CD4-positive, alpha-beta T cell (primary cell): Measurements from ENCODE around the gene ASB17. TPM values are rescaled to one million over a fixed set of nuclear protein-coding genes. Genes with fewer than 3 reads are reported as not detected.
"Not testable (repeated sequence)": the region's sequence is repeated elsewhere in the genome, so short reads cannot be mapped to it uniquely, and the experiment has no call there.

Source experiments
- ATAC-seq: fragments of 200-7000 bp; cut with Tn5 transposase; one replicate; pipeline ENCODE4 v1.10.0; 2022; ENCODE audit warnings: mild to moderate bottlenecking; ENCODE audit not compliant: poor library complexity
- CTCF ChIA-PET: fragments of 350-600 bp; sonication (Branson Sonifier 250); formaldehyde crosslinking; loops from one replicate; lab custom pipeline; 2021; ENCODE audit warnings: antibody characterized with exemption, inconsistent platforms; lab: Charles Lee
- POLR2A ChIA-PET: fragments of 350-600 bp; sonication (Branson Sonifier 250); formaldehyde crosslinking; loops from one replicate; lab custom pipeline; 2021; ENCODE audit warnings: antibody characterized with exemption, inconsistent platforms; lab: Charles Lee
- DNase-seq, 14 experiments: peaks; one replicate each; pipeline ENCODE4 v3.0.0-alpha.2; 2013 to 2020; ENCODE audit warnings: mixed read lengths in 2 of 14
- H3K27ac ChIP-seq, 2 donors: one replicate each; pipeline versions ENCODE4 v1.5.1 to v1.7.0; 2013; ENCODE audit warnings: low read length in 2 of 2, low read depth in 1 of 2, mild to moderate bottlenecking in 1 of 2
- H3K27me3 ChIP-seq, 2 experiments: 1 replicate in 1 of 2; 2 replicates in 1 of 2; pipeline versions ENCODE4 v1.6.1 to v1.7.0; 2013; ENCODE audit warnings: low read length in 2 of 2, control low read depth in 1 of 2, mild to moderate bottlenecking in 1 of 2, moderate library complexity in 1 of 2; ENCODE audit not compliant: insufficient read depth in 2 of 2, control insufficient read depth in 1 of 2
- H3K36me3 ChIP-seq: one replicate; pipeline ENCODE4 v1.6.1; 2013; ENCODE audit warnings: low read length, control low read depth; ENCODE audit not compliant: insufficient read depth
- H3K4me1 ChIP-seq: one replicate; pipeline ENCODE4 v1.6.1; 2013; ENCODE audit warnings: low read length, control low read depth; ENCODE audit not compliant: insufficient read depth
- H3K4me3 ChIP-seq: one replicate; pipeline ENCODE4 v1.5.1; 2013; ENCODE audit warnings: mild to moderate bottlenecking, low read length, moderate library complexity
- H3K9me3 ChIP-seq, 2 experiments: 1 replicate in 1 of 2; 2 replicates in 1 of 2; pipeline versions ENCODE4 v1.6.1 to v1.7.0; 2013; ENCODE audit warnings: low read length in 2 of 2, mild to moderate bottlenecking in 2 of 2, control low read depth in 1 of 2, moderate library complexity in 1 of 2; ENCODE audit not compliant: control insufficient read depth in 1 of 2, insufficient read depth in 1 of 2
- H3K27ac Mint-ChIP-seq: one replicate; pipeline ENCODE4 v1.8.0; 2020; ENCODE audit warnings: mixed read lengths
- H3K27me3 Mint-ChIP-seq: one replicate; pipeline ENCODE4 v1.8.0; 2021; ENCODE audit warnings: mixed read lengths
- H3K36me3 Mint-ChIP-seq: one replicate; pipeline ENCODE4 v1.8.0; 2021; ENCODE audit warnings: low read depth, mixed read lengths
- H3K4me1 Mint-ChIP-seq: one replicate; pipeline ENCODE4 v1.8.0; 2021; ENCODE audit warnings: low read depth, mixed read lengths
- H3K4me3 Mint-ChIP-seq: one replicate; pipeline ENCODE4 v1.8.0; 2020; ENCODE audit warnings: mild to moderate bottlenecking, mixed read lengths
- H3K9me3 Mint-ChIP-seq: one replicate; pipeline ENCODE4 v1.8.0; 2020; ENCODE audit warnings: mixed read lengths
- intact Hi-C, 2 experiments: fragments of 100-400 bp; cut with DNase I in 1 of 2; cut with micrococcal nuclease in 1 of 2; formaldehyde crosslinking; loops; one replicate each; pipeline versions ENCODE4 v1.15.1 to v1.9.0; 2023 to 2025; cut with DNase I, micrococcal nuclease
- total RNA-seq, 174 experiments: library from RNA in 2 of 174; stranded (reverse) in 2 of 174; gene quantifications; one replicate each; pipeline ENCODE4 v1.2.3 and lab custom pipeline; 2021 to 2026
- TF ChIP-seq, protein P1 (sequence below): fragments of 200-600 bp; IDR thresholded peaks from one replicate; pipeline ENCODE4 v1.8.0; 2022; ENCODE audit warnings: antibody characterized with exemption, mild to moderate bottlenecking

Gene ASB17
- total RNA-seq, 2 experiments from 2014 or later: not detected

DNA sequence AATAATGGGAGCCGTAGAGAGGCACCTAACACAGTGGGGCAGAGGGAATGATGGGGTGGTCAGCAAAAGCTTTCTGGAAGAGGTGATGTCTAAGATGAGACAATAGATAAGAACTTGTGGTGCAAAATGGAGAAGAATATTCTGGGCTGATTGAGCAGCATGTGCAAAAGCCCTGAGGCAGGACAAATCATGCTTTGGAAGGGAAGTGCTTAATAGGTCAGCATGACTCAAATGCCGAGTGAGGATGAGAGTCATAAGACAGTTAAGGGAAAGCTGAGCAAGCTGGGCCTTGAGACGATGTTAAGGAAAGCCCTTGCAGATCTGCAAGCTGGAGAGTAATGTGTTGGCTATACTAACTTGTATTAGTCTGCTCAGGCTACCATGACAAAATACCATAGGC, 37.3 kb upstream of the ASB17 start:
- Histone ChIP-seq H3K27me3 (no peaks in the 10 kb centered on the region), H3K4me1 (no peaks in the 10 kb centered on the region), H3K27ac (no peak overlapping the region), H3K36me3 (no peaks in the 10 kb centered on the region), H3K9me3 (no peaks in the 10 kb centered on the region), H3K4me3 (no peak overlapping the region)
- intact Hi-C loops: no loop called here
- Mint-ChIP-seq H3K4me3 (no peak overlapping the region), H3K27me3 (peaks cover 5% of the 10 kb centered on the region), H3K36me3 (no peaks in the 10 kb centered on the region), H3K4me1 (no peaks in the 10 kb centered on the region), H3K9me3 (no peaks in the 10 kb centered on the region), H3K27ac (no peak overlapping the region)
- no peak for DNase-seq
- no peak for ATAC-seq
- CTCF ChIA-PET: no interaction called here
- POLR2A ChIA-PET: no interaction called here
- TF ChIP-seq, protein P1, sequence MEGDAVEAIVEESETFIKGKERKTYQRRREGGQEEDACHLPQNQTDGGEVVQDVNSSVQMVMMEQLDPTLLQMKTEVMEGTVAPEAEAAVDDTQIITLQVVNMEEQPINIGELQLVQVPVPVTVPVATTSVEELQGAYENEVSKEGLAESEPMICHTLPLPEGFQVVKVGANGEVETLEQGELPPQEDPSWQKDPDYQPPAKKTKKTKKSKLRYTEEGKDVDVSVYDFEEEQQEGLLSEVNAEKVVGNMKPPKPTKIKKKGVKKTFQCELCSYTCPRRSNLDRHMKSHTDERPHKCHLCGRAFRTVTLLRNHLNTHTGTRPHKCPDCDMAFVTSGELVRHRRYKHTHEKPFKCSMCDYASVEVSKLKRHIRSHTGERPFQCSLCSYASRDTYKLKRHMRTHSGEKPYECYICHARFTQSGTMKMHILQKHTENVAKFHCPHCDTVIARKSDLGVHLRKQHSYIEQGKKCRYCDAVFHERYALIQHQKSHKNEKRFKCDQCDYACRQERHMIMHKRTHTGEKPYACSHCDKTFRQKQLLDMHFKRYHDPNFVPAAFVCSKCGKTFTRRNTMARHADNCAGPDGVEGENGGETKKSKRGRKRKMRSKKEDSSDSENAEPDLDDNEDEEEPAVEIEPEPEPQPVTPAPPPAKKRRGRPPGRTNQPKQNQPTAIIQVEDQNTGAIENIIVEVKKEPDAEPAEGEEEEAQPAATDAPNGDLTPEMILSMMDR: no peak

- intact Hi-C loops: no loop called here
- no peaks in the 10 kb centered on the region for H3K9me3 ChIP-seq
- no peaks in the 10 kb centered on the region for H3K4me1 Mint-ChIP-seq
Observed at GRCh38 chr1:75967719-75968118, 35.5 kb upstream of the ASB17 start.

GRCh38 chr1:75964760-75965408, 32.7 kb upstream of the ASB17 start:
- no peak overlapping the region for H3K4me3 ChIP-seq
- H3K9me3 ChIP-seq: no peaks in the 10 kb centered on the region
- H3K4me1 ChIP-seq: no peaks in the 10 kb centered on the region
- POLR2A ChIA-PET: no interaction called here
- no peaks in the 10 kb centered on the region for H3K36me3 ChIP-seq
- no peaks in the 10 kb centered on the region for H3K27me3 ChIP-seq
- DNase-seq: no peak
- no peaks in the 10 kb centered on the region for H3K4me1 Mint-ChIP-seq
- H3K27me3 Mint-ChIP-seq: peaks cover 9% of the 10 kb centered on the region
- TF ChIP-seq, protein P1: no peak
- no peak overlapping the region for H3K4me3 Mint-ChIP-seq
- CTCF ChIA-PET: no interaction called here
- intact Hi-C loops: no loop called here
- no peak overlapping the region for H3K27ac ChIP-seq
- H3K36me3 Mint-ChIP-seq: no peaks in the 10 kb centered on the region
- H3K27ac Mint-ChIP-seq: no peak overlapping the region
- H3K9me3 Mint-ChIP-seq: no peaks in the 10 kb centered on the region
- ATAC-seq: no peak

More at GRCh38 chr1:75967719-75968118, 35.5 kb upstream of the ASB17 start:
- TF ChIP-seq, protein P1: no peak
- H3K4me3 Mint-ChIP-seq: no peak overlapping the region
- peaks cover 9% of the 10 kb centered on the region for H3K27me3 Mint-ChIP-seq
- no peak overlapping the region for H3K27ac ChIP-seq
- ATAC-seq (no peak), DNase-seq (no peak)
- POLR2A ChIA-PET: interaction anchor here (0.6 kb wide), 1 partner anchor 973 kb away, joined by 4 read pairs; no protein-coding TSS in a partner anchor
- H3K36me3 ChIP-seq: no peaks in the 10 kb centered on the region
- no peaks in the 10 kb centered on the region for H3K9me3 Mint-ChIP-seq
- no peaks in the 10 kb centered on the region for H3K27me3 ChIP-seq
- no peaks in the 10 kb centered on the region for H3K4me1 ChIP-seq
- H3K27ac Mint-ChIP-seq: no peak overlapping the region
- CTCF ChIA-PET: interaction anchor here (0.7 kb wide), 1 partner anchor 20 kb away, joined by 3 read pairs; no protein-coding TSS in a partner anchor
- H3K36me3 Mint-ChIP-seq: no peaks in the 10 kb centered on the region
- H3K4me3 ChIP-seq: no peak overlapping the region

DNA sequence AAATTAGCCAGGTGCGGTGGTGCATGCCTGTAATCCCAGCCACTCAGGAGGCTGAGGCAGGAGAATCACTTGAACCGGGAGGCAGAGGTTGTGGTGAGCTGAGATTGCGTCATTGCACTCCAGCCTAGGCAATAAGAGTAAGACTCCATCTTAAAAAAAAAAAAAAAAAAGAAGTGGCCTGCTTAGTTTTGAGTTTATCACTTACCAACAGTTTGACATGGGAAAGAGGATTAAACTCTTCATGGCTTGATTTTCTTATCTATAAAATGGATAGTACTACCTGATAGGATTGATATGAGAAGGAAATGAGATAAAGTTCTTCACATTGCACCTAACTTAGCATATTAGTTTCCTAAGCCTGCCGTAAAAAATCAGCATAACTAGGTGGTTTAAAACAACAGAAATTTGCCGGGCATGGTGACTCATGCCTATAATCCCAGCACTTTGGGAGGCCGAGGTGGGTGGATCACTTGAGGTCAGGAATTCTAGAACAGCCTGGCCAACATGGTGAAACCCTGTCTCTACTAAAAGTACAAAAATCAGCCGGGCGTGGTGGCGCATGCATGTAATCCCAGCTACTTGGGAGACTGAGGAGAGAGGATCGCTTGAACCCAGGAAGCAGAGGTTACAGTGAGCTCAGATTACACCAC, 32.0 kb upstream of the ASB17 start:
- CTCF ChIA-PET, DNase-seq, H3K4me1 ChIP-seq, H3K36me3 ChIP-seq, H3K9me3 ChIP-seq, H3K27me3 Mint-ChIP-seq, H3K4me3 Mint-ChIP-seq, POLR2A ChIA-PET, H3K36me3 Mint-ChIP-seq, H3K27ac ChIP-seq, H3K4me1 Mint-ChIP-seq, H3K27ac Mint-ChIP-seq, H3K4me3 ChIP-seq, ATAC-seq, H3K9me3 Mint-ChIP-seq, intact Hi-C loops, H3K27me3 ChIP-seq: not testable (repeated sequence)
